GM19025 (cell line): ENCODE data around the gene ZC3H7B.
A peak's percentile ranks its signal among the peaks of the same experiment; 100 is the strongest.
"Not testable (repeated sequence)": the region's sequence is repeated elsewhere in the genome, so short reads cannot be mapped to it uniquely, and the experiment has no call there.

Experiments used
- ATAC-seq: cut with Tn5 transposase; IDR thresholded peaks from one replicate; pipeline ENCODE4 v1.9.1; 2021; ENCODE audit warnings: mild to moderate bottlenecking, low read depth, moderate library complexity; ENCODE audit not compliant: unreplicated experiment

The ZC3H7B gene

GRCh38 chr22:41285820-41286638 is 15.3 kb upstream of the ZC3H7B start, which contains the start of gene RANGAP1:
Gene RANGAP1, minus strand, starts transcription at chr22:41286187. Its CDS starts 5,143 bp downstream, at chr22:41281044.
- ATAC-seq, result peak; percentile 94

- peak; percentile 4 for ATAC-seq
Observed at GRCh38 chr22:41286639-41287091, 14.7 kb upstream of the ZC3H7B start.

GRCh38 chr22:41288245-41288946 is 12.9 kb upstream of the ZC3H7B start:
- no peak for ATAC-seq

- no peak for ATAC-seq
Observed at GRCh38 chr22:41289671-41290070, 11.7 kb upstream of the ZC3H7B start.

- no peak for ATAC-seq
Observed at GRCh38 chr22:41290262-41291221, 10.8 kb upstream of the ZC3H7B start.

GRCh38 chr22:41294816-41295215 is 6.5 kb upstream of the ZC3H7B start:
- ATAC-seq, result not testable (repeated sequence)

GRCh38 chr22:41296826-41297667 is 4.3 kb upstream of the ZC3H7B start:
- no peak for ATAC-seq

- ATAC-seq, result no peak
Observed at GRCh38 chr22:41300661-41301060, 664 bp upstream of the ZC3H7B start.

- no peak for ATAC-seq
Observed at GRCh38 chr22:41302021-41302767, 869 bp downstream of the ZC3H7B start.

GRCh38 chr22:41302811-41303210 is 1.5 kb downstream of the ZC3H7B start:
- no peak for ATAC-seq

- no peak for ATAC-seq
Observed at GRCh38 chr22:41305646-41306045, 4.3 kb downstream of the ZC3H7B start.

- no peak for ATAC-seq
Observed at GRCh38 chr22:41308054-41308453, 6.7 kb downstream of the ZC3H7B start.

GRCh38 chr22:41308544-41308947 is 7.2 kb downstream of the ZC3H7B start:
- no peak for ATAC-seq

- ATAC-seq, result no peak
Observed at GRCh38 chr22:41310336-41310735, 9.0 kb downstream of the ZC3H7B start.

GRCh38 chr22:41311487-41311886 is 10.2 kb downstream of the ZC3H7B start:
- no peak for ATAC-seq

GRCh38 chr22:41314821-41315220 is 13.5 kb downstream of the ZC3H7B start:
- ATAC-seq, result no peak

GRCh38 chr22:41315586-41315985 is 14.3 kb downstream of the ZC3H7B start:
- no peak for ATAC-seq

- ATAC-seq, result no peak
Observed at GRCh38 chr22:41320416-41321240, 19.3 kb downstream of the ZC3H7B start.
